H1 (cell line): ENCODE measurements around the gene TINCR. TPM values are rescaled to one million over a fixed set of nuclear protein-coding genes. Genes with fewer than 3 reads are reported as not detected.

ENCODE experiments used
- CTCF ChIA-PET: fragments of 300-600 bp; sonication (Branson Sonifier 250); formaldehyde crosslinking; loops from one replicate; lab custom pipeline; 2021; ENCODE audit not compliant: partially characterized antibody; lab: Charles Lee
- POLR2A ChIA-PET: fragments of 300-600 bp; sonication (Branson Sonifier 250); formaldehyde crosslinking; loops from one replicate; lab custom pipeline; 2021; ENCODE audit warnings: inconsistent platforms; ENCODE audit not compliant: partially characterized antibody; lab: Charles Lee
- DNase-seq, 2 experiments: peaks; one replicate each; pipeline versions ENCODE4 v3.0.0 to v3.0.0-alpha.2; 2010 to 2022; ENCODE audit warnings: low spot score in 2 of 2, low read depth in 1 of 2, mixed read lengths in 1 of 2
- FAIRE-seq: peaks from 2 replicates; lab custom pipeline; 2011; peaks lifted over from hg19 to GRCh38; lab: Jason Lieb, UNC
- H2AFZ ChIP-seq: 2 replicates; pipeline ENCODE4 v1.8.1; 2012; ENCODE audit warnings: low read length, inconsistent platforms
- H2AK5ac ChIP-seq: 2 replicates; pipeline ENCODE4 v1.6.1; 2013; ENCODE audit warnings: low read depth, low read length
- H2BK120ac ChIP-seq: replicated peaks from 2 replicates; pipeline ENCODE3; 2013; ENCODE audit warnings: low read depth, low read length, inconsistent platforms
- H2BK12ac ChIP-seq: 2 replicates; pipeline ENCODE4 v1.6.1; 2013; ENCODE audit warnings: low read depth, low read length
- H2BK15ac ChIP-seq: 2 replicates; pipeline ENCODE4 v1.6.1; 2013; ENCODE audit warnings: low read length
- H2BK20ac ChIP-seq: 2 replicates; pipeline ENCODE4 v1.6.1; 2013; ENCODE audit warnings: low read length
- H2BK5ac ChIP-seq: 2 replicates; pipeline ENCODE4 v1.6.1; 2013; ENCODE audit warnings: low read depth, low read length
- H3K14ac ChIP-seq: 2 replicates; pipeline ENCODE4 v1.6.1; 2013; ENCODE audit warnings: inconsistent platforms; ENCODE audit not compliant: insufficient read length
- H3K18ac ChIP-seq: 2 replicates; pipeline ENCODE4 v1.6.1; 2013; ENCODE audit warnings: low read length; ENCODE audit errors: extremely low read depth
- H3K23ac ChIP-seq: 2 replicates; pipeline ENCODE4 v1.6.1; 2013; ENCODE audit warnings: inconsistent platforms; ENCODE audit not compliant: insufficient read length
- H3K23me2 ChIP-seq: 2 replicates; pipeline ENCODE4 v1.6.1; 2013; ENCODE audit warnings: low read depth, low read length
- H3K27ac ChIP-seq: 2 replicates; pipeline ENCODE4 v1.6.1; 2011; ENCODE audit warnings: low read depth, low read length, inconsistent platforms
- H3K27me3 ChIP-seq, 4 experiments: replicated peaks in 1 of 4; 1 replicate in 1 of 4; 2 replicates in 3 of 4; pipeline versions ENCODE4 v1.6.1 to v1.8.1; 2011 to 2013; ENCODE audit warnings: low read length in 3 of 4, mild to moderate bottlenecking in 3 of 4, inconsistent platforms in 2 of 4, mixed read lengths in 2 of 4, moderate library complexity in 1 of 4; ENCODE audit not compliant: control insufficient read depth in 3 of 4, insufficient read depth in 3 of 4; ENCODE audit errors: extremely low read depth in 1 of 4
- H3K36me3 ChIP-seq, 4 experiments: 2 replicates each; pipeline versions ENCODE4 v1.6.1 to v1.8.1; 2011 to 2013; ENCODE audit warnings: mild to moderate bottlenecking in 4 of 4, low read length in 3 of 4, moderate library complexity in 2 of 4, control low read depth in 1 of 4, inconsistent platforms in 1 of 4; ENCODE audit not compliant: insufficient read depth in 4 of 4, control insufficient read depth in 2 of 4
- H3K4ac ChIP-seq: replicated peaks from 2 replicates; pipeline ENCODE3; 2013; ENCODE audit warnings: low read length, low read depth, mixed read lengths, inconsistent platforms; ENCODE audit not compliant: insufficient read length
- H3K4me1 ChIP-seq, 4 experiments: replicated peaks in 1 of 4; 1 replicate in 1 of 4; 2 replicates in 3 of 4; pipeline versions ENCODE4 v1.6.1 to v1.8.1; 2011 to 2013; ENCODE audit warnings: low read length in 3 of 4, inconsistent platforms in 2 of 4, mixed read lengths in 1 of 4; ENCODE audit not compliant: insufficient read depth in 4 of 4, control insufficient read depth in 3 of 4
- H3K4me2 ChIP-seq, 2 experiments: 2 replicates each; pipeline versions ENCODE4 v1.6.1 to v1.8.1; 2011 to 2013; ENCODE audit warnings: low read depth in 2 of 2, low read length in 2 of 2, control low read depth in 1 of 2, inconsistent platforms in 1 of 2, mild to moderate bottlenecking in 1 of 2; ENCODE audit not compliant: insufficient read depth in 1 of 2
- H3K4me3 ChIP-seq, 4 experiments: fragments of 200-600, 300-600 bp in 1 of 4; sonication (generic), shearing (Covaris generic), sonication (Bioruptor Twin) in 1 of 4; 2 replicates each; pipeline versions ENCODE4 v1.5.1 to v1.8.1; 2011 to 2016; ENCODE audit warnings: low read length in 4 of 4, low read depth in 3 of 4, control low read depth in 2 of 4, inconsistent platforms in 2 of 4, mild to moderate bottlenecking in 2 of 4, mixed read lengths in 1 of 4, moderate library complexity in 1 of 4; ENCODE audit not compliant: insufficient read depth in 2 of 4; ENCODE audit errors: extremely low read depth in 1 of 4
- H3K56ac ChIP-seq: replicated peaks from 2 replicates; pipeline ENCODE3; 2013; ENCODE audit warnings: low read depth, mild to moderate bottlenecking, mixed read lengths, low read length, inconsistent platforms; ENCODE audit not compliant: insufficient read length
- H3K79me1 ChIP-seq: 2 replicates; pipeline ENCODE4 v1.6.1; 2013; ENCODE audit warnings: low read depth, low read length, control low read depth
- H3K79me2 ChIP-seq, 2 experiments: 2 replicates each; pipeline versions ENCODE4 v1.6.1 to v1.8.1; 2012 to 2013; ENCODE audit warnings: low read length in 2 of 2, mild to moderate bottlenecking in 2 of 2, inconsistent platforms in 1 of 2; ENCODE audit not compliant: insufficient read depth in 2 of 2, control insufficient read depth in 1 of 2
- H3K9ac ChIP-seq, 4 experiments: replicated peaks in 1 of 4; 1 replicate in 1 of 4; 2 replicates in 3 of 4; pipeline versions ENCODE4 v1.6.1 to v1.8.1; 2011 to 2013; ENCODE audit warnings: low read depth in 3 of 4, low read length in 3 of 4, control low read depth in 2 of 4, mild to moderate bottlenecking in 2 of 4, moderate library complexity in 2 of 4, inconsistent platforms in 1 of 4; ENCODE audit errors: extremely low read depth in 1 of 4
- H3K9me3 ChIP-seq, 2 experiments: 2 replicates each; pipeline versions ENCODE4 v1.6.1 to v1.8.1; 2012 to 2013; ENCODE audit warnings: mild to moderate bottlenecking in 2 of 2, moderate library complexity in 2 of 2, control low read depth in 1 of 2, inconsistent platforms in 1 of 2, low read depth in 1 of 2, low read length in 1 of 2, mixed read lengths in 1 of 2; ENCODE audit not compliant: insufficient read depth in 2 of 2
- H4K20me1 ChIP-seq, 2 experiments: replicated peaks in 1 of 2; 2 replicates each; pipeline versions ENCODE3 to v1.8.1; 2011 to 2013; ENCODE audit warnings: inconsistent platforms in 2 of 2, low read length in 2 of 2, mild to moderate bottlenecking in 1 of 2; ENCODE audit not compliant: insufficient read depth in 2 of 2, control insufficient read depth in 1 of 2
- H4K5ac ChIP-seq: 2 replicates; pipeline ENCODE4 v1.6.1; 2013; ENCODE audit warnings: low read length, low read depth, mixed read lengths, inconsistent platforms; ENCODE audit not compliant: insufficient read length
- H4K8ac ChIP-seq: 2 replicates; pipeline ENCODE4 v1.8.0; 2013; ENCODE audit warnings: mild to moderate bottlenecking, moderate library complexity, low read length, inconsistent platforms; ENCODE audit not compliant: insufficient read depth; ENCODE audit errors: extremely low read depth
- H4K91ac ChIP-seq: replicated peaks from 2 replicates; pipeline ENCODE3; 2013; ENCODE audit warnings: low read length, mixed read lengths, inconsistent platforms; ENCODE audit not compliant: insufficient read length
- CBX8 ChIP-seq: fragments of 300-800, 300-1000 bp; sonication (generic); IDR thresholded peaks from 2 replicates; pipeline ENCODE4 v1.7.1; 2016; ENCODE audit warnings: low read depth, low read length, borderline replicate concordance
- CEBPB ChIP-seq: IDR thresholded peaks from 2 replicates; pipeline ENCODE4 v1.6.1; 2012; ENCODE audit warnings: low read depth, low read length
- WGBS, 2 experiments: shearing (Covaris generic) in 1 of 2; methylation state at CpG; one replicate each; pipeline versions ENCODE4 v1.1.6 to v1.1.7; 2013 to 2015; ENCODE audit warnings: low lambda C conversion rate in 2 of 2, mixed read lengths in 2 of 2, inconsistent platforms in 1 of 2, low coverage in 1 of 2, missing lambda C conversion rate in 1 of 2; ENCODE audit not compliant: insufficient replicate concordance in 2 of 2, insufficient coverage in 1 of 2, insufficient read length in 1 of 2; ENCODE audit errors: extremely low coverage in 1 of 2, missing lambda C conversion rate in 1 of 2; 5-methylcytosine and 5-hydroxymethylcytosine counted together
- polyA plus RNA-seq, 7 experiments: library from polyadenylated mRNA; depleted of rRNA in 3 of 7; stranded (reverse) in 5 of 7; unstranded in 2 of 7; fragments of >200 nt in 5 of 7; fragments of 200-250 nt in 2 of 7; gene quantifications; 1 replicate in 5 of 7; 2 replicates in 1 of 7; 4 replicates in 1 of 7; pipeline versions ENCODE4 v1.2.1 to v1.2.3, GENCODE V29; 2011 to 2013; ENCODE audit warnings: missing spikeins in 2 of 7, mixed read lengths in 2 of 7
- total RNA-seq: library from RNA; stranded (reverse); fragmentation: NEBNext Ultra II Directional; extraction: Animal tissue kit (Norgen Biotek cat#: 25700); gene quantifications from 2 replicates; pipeline ENCODE4 v1.2.1, GENCODE V29; 2021

TINCR gene
- total and polyA plus RNA-seq, 2 of the 8 experiments (the other 6 are each of a cell fraction or from before 2014, with no cell fraction given): 0.52 to 1.4 TPM

DNA sequence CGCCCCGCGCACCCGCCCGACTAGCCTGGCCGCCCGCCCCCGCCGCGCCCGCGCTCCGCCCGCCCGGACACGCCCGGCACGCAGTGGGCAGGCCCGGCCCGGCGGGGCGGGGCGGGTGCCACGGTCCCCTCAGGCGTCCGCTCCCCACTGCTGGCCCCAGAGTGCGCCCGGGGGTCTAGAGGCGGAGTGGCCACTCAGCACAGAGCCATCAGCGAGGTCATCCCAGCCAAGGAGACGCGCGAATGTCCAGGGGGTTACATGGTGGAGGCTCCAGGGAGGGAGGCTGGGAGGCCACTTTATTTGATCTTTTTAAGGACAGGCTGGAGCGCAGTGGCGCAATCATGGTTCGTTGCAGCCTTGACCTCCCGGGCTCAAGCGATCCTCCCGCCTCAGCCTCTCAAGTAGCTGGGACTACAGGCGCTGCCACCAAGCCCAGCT is 236 bp upstream of the TINCR start:
- H2BK15ac ChIP-seq: no peak overlapping the region
- H3K4me2 ChIP-seq: peak overlapping the region; percentile 51 to 79; a peak in 2 of 4 replicates
- H3K79me2 ChIP-seq: no peaks in the 10 kb centered on the region
- no peak for FAIRE-seq
- H2BK5ac ChIP-seq: no peak overlapping the region
- H3K9me3 ChIP-seq: no peaks in the 10 kb centered on the region
- no peak overlapping the region for H2AK5ac ChIP-seq
- no peak overlapping the region for H3K23ac ChIP-seq
- no peak overlapping the region for H3K9ac ChIP-seq
- ChIA-PET POLR2A (no interaction called here), CTCF (interaction anchor here (0.7 to 1.8 kb wide), 8 partner anchors 8 to 46 kb away, joined by 3 to 9 read pairs (median 3); no protein-coding TSS in a partner anchor)
- H4K20me1 ChIP-seq: no peaks in the 10 kb centered on the region
- TF ChIP-seq CEBPB (peak; percentile 43; the same call in 1 of the 2 replicates), CBX8 (no peak)
- peak overlapping the region; percentile 89; the same call in 1 of the 2 replicates for H4K8ac ChIP-seq
- H4K5ac ChIP-seq: no peak overlapping the region
- H3K4ac ChIP-seq: no peak overlapping the region
- no peak overlapping the region for H2BK20ac ChIP-seq
- no peak overlapping the region; the same call in 1 of the 2 replicates for H2AFZ ChIP-seq
- WGBS, 2 experiments: 32% methylated on average over 21 of the region's 40 CpGs; no CpG with 5 or more reads in 1 of the 2 experiments
- no peaks in the 10 kb centered on the region for H3K4me1 ChIP-seq
- H3K79me1 ChIP-seq: no peaks in the 10 kb centered on the region
- no peak overlapping the region for H3K18ac ChIP-seq
- H4K91ac ChIP-seq: no peak overlapping the region
- DNase-seq: no peak
- no peak overlapping the region for H3K56ac ChIP-seq
- H3K14ac ChIP-seq: no peak overlapping the region
- peaks cover 2% of the 10 kb centered on the region; the same call in 1 of the 2 replicates for H3K23me2 ChIP-seq
- no peak overlapping the region for H2BK120ac ChIP-seq
- H3K27ac ChIP-seq: no peak overlapping the region
- H3K27me3 ChIP-seq: peaks cover 0 to 17% (median 14%) of the 10 kb centered on the region in 4 experiments; a peak in 6 of 7 replicates
- H3K36me3 ChIP-seq: no peaks in the 10 kb centered on the region
- no peak overlapping the region for H2BK12ac ChIP-seq
- H3K4me3 ChIP-seq: peak overlapping the region in 3 of 4 experiments; percentile 10 to 59 (median 26); a peak in 4 of 8 replicates
